OCI-LY3 (cell line): ENCODE results near the gene NOLC1.
A peak's percentile ranks its signal among the peaks of the same experiment; 100 is the strongest.

ENCODE experiments used
- H2AFZ ChIP-seq: fragments of 200-600, 300-600 bp; shearing (Covaris generic); 2 replicates; pipeline ENCODE4 v1.6.0; 2014; ENCODE audit warnings: antibody characterized with exemption, low read depth, low read length
- H3K27ac ChIP-seq: fragments of 200-600, 300-600 bp; sonication (generic); 2 replicates; pipeline ENCODE4 v1.5.1; 2014; ENCODE audit warnings: mild to moderate bottlenecking, low read length, moderate library complexity, mixed read lengths
- H3K27me3 ChIP-seq: fragments of 200-600, 300-600 bp; sonication (generic); 2 replicates; pipeline ENCODE4 v1.6.1; 2014; ENCODE audit warnings: low read depth, low read length, mixed read lengths
- H3K36me3 ChIP-seq: fragments of 200-600, 300-600 bp; sonication (generic); replicated peaks from 2 replicates; pipeline ENCODE3; 2014; ENCODE audit warnings: low read depth, low read length, mixed read lengths
- H3K4me1 ChIP-seq: fragments of 300-600, 200-600 bp; sonication (generic); 2 replicates; pipeline ENCODE4 v1.6.1; 2014; ENCODE audit warnings: low read length, mixed read lengths
- H3K4me2 ChIP-seq: fragments of 200-600, 300-600 bp; sonication (generic); 2 replicates; pipeline ENCODE4 v1.6.1; 2014; ENCODE audit warnings: low read length, mixed read lengths
- H3K4me3 ChIP-seq: fragments of 300-600, 200-600 bp; sonication (generic); 2 replicates; pipeline ENCODE4 v1.5.1; 2014; ENCODE audit warnings: antibody characterized with exemption, mild to moderate bottlenecking, low read length, moderate library complexity
- H3K79me2 ChIP-seq: fragments of 300-600, 200-600 bp; shearing (Covaris generic); 2 replicates; pipeline ENCODE4 v1.6.1; 2014; ENCODE audit warnings: mild to moderate bottlenecking, low read length, mixed read lengths
- H3K9ac ChIP-seq: fragments of 300-600, 200-600 bp; shearing (Covaris generic); 2 replicates; pipeline ENCODE4 v1.6.0; 2014; ENCODE audit warnings: mild to moderate bottlenecking, low read length, moderate library complexity
- H3K9me3 ChIP-seq: fragments of 200-600, 300-600 bp; shearing (Covaris generic); 2 replicates; pipeline ENCODE4 v1.6.1; 2014; ENCODE audit warnings: low read length, mixed read lengths; ENCODE audit not compliant: insufficient read depth
- H4K20me1 ChIP-seq: fragments of 200-600, 300-600 bp; sonication (generic); 2 replicates; pipeline ENCODE4 v1.6.1; 2016; ENCODE audit warnings: low read length, mixed read lengths; ENCODE audit not compliant: insufficient read depth
- CTCF ChIP-seq: fragments of 200-600, 300-600 bp; sonication (generic); IDR thresholded peaks from 2 replicates; pipeline ENCODE4 v1.5.1; 2014; ENCODE audit warnings: antibody characterized with exemption, low read length, low read depth
- EZH2phosphoT487 ChIP-seq: fragments of 200-600 bp; shearing (Covaris generic); IDR thresholded peaks from 2 replicates; pipeline ENCODE4 v1.6.1; 2018; ENCODE audit warnings: antibody characterized with exemption, mixed run types, low read depth

The NOLC1 gene

GRCh38 chr10:102147561-102147960 lies 4.6 kb upstream of the NOLC1 start:
- Histone ChIP-seq H3K4me1 (peaks cover 16% of the 10 kb centered on the region), H3K4me2 (no peak overlapping the region), H2AFZ (no peak overlapping the region), H3K27ac (no peak overlapping the region), H3K36me3 (peaks cover 31% of the 10 kb centered on the region), H3K9me3 (no peaks in the 10 kb centered on the region), H3K9ac (no peak overlapping the region), H4K20me1 (peaks cover 3% of the 10 kb centered on the region; the same call in 1 of the 2 replicates), H3K79me2 (peaks cover 25% of the 10 kb centered on the region), H3K4me3 (no peak overlapping the region), H3K27me3 (no peaks in the 10 kb centered on the region)
- TF ChIP-seq CTCF (no peak), EZH2phosphoT487 (no peak)

- Histone ChIP-seq H3K9ac (no peak overlapping the region), H3K36me3 (peaks cover 26% of the 10 kb centered on the region), H3K9me3 (no peaks in the 10 kb centered on the region), H3K79me2 (peaks cover 26% of the 10 kb centered on the region), H3K27me3 (no peaks in the 10 kb centered on the region), H4K20me1 (no peaks in the 10 kb centered on the region), H2AFZ (no peak overlapping the region), H3K4me1 (peaks cover 16% of the 10 kb centered on the region), H3K4me3 (no peak overlapping the region), H3K4me2 (no peak overlapping the region), H3K27ac (no peak overlapping the region)
- TF ChIP-seq CTCF (no peak), EZH2phosphoT487 (no peak)
These were observed 3.9 kb upstream of the NOLC1 start for GRCh38 chr10:102148275-102148674.

GRCh38 chr10:102150970-102151773 lies 1.0 kb upstream of the NOLC1 start:
- H3K4me2 ChIP-seq = peak overlapping the region; percentile 83
- peaks cover 47% of the 10 kb centered on the region for H3K79me2 ChIP-seq
- no peaks in the 10 kb centered on the region for H4K20me1 ChIP-seq
- TF ChIP-seq CTCF (no peak), EZH2phosphoT487 (no peak)
- H3K9me3 ChIP-seq = no peaks in the 10 kb centered on the region
- peaks cover 22% of the 10 kb centered on the region for H3K36me3 ChIP-seq
- H3K27me3 ChIP-seq = no peaks in the 10 kb centered on the region
- peak overlapping the region; percentile 90 for H3K27ac ChIP-seq
- H3K9ac ChIP-seq = peak overlapping the region; percentile 84
- peaks cover 19% of the 10 kb centered on the region for H3K4me1 ChIP-seq
- no peak overlapping the region for H2AFZ ChIP-seq
- peak overlapping the region; percentile 69 for H3K4me3 ChIP-seq

DNA sequence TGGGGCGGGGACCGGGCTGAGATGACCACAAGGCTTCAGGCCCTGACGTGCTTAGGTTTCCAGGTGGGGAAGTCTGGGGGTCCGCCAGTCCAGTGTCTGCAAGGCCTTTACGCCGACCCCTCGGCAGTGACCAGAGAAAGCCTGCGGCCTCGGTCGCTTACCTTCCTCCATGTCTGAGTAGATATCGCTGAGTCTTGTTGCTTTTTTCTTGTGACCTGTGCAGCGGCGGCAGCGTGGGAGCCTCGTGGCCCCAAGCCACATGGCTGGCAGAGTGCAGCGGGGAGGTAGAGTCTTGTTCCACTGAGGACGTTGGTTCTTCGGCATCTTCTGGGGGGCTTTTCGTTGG lies 329 bp downstream of the NOLC1 start:
- no peaks in the 10 kb centered on the region for H3K9me3 ChIP-seq
- peak overlapping the region; percentile 88 for H3K4me2 ChIP-seq
- H3K27ac ChIP-seq = peak overlapping the region; percentile 64
- no peak for TF ChIP-seq CTCF
- TF ChIP-seq EZH2phosphoT487 = no peak
- peaks cover 31% of the 10 kb centered on the region for H3K36me3 ChIP-seq
- H3K4me1 ChIP-seq = peaks cover 19% of the 10 kb centered on the region
- no peaks in the 10 kb centered on the region for H3K27me3 ChIP-seq
- peak overlapping the region; percentile 94 for H3K4me3 ChIP-seq
- H3K79me2 ChIP-seq = peaks cover 60% of the 10 kb centered on the region
- peak overlapping the region; percentile 92 for H3K9ac ChIP-seq
- H2AFZ ChIP-seq = no peak overlapping the region
- peaks cover 7% of the 10 kb centered on the region; the same call in 1 of the 2 replicates for H4K20me1 ChIP-seq
